HCEC 1CT (cell line): ENCODE data around the gene ARHGAP15.

Experiments used
- DNase-seq: peaks from one replicate; pipeline ENCODE4 v3.0.0-alpha.2; 2017

The ARHGAP15 gene

DNA sequence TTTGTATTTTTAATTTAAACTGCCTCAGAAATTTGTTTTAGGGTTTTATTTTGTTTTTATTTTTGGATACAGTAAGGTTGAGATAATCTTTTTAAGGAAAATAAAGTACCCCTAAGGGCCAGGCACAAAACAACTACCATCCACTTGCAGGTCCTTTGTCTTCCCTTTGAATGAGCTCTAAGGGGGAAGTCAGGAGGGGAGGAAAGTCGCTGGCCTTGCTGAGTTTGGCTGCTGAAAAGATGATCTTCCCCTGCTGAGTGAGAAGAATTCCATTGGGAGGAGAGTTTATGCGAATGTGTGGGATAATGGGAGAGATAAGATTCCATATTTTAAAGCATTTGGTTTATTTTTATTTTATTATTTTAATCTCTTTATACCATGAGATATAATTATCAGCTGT is 100.7 kb downstream of the ARHGAP15 start:
- no peak for DNase-seq

DNA sequence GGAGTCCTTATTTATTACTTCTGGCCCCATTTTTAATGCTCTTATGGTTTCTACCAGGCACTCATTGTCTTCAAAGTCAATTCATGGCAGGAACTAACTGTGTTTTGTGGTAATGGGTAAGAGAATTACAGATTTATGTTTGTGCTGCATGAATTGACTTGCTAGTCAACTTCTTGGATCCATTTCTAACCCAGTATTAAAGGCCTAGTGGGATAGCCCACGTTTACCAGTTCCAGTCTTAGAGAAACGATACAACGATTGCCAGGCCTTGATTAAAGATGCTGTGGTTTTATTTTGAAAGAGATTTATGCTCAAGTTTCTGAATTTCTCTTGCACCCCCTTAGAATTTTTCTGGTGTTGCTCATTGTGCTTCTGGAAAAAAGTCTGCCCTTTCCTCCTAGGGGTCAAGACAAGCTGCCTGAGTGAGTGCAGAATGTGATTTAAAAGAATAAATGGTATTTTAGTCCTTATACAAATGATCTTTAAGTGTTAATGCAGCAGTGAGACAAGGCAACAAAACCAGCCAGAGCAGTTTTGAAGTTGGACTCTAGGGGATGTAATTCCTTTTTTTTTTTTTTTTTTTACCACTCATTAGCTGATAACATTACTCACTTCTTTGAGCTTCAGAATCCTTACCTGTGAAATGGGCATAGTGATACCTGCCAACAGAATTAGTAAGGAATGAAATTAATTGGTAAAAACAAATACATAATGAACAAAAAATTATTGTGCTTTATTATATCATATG is 101.5 kb downstream of the ARHGAP15 start:
- DNase-seq = no peak

DNA sequence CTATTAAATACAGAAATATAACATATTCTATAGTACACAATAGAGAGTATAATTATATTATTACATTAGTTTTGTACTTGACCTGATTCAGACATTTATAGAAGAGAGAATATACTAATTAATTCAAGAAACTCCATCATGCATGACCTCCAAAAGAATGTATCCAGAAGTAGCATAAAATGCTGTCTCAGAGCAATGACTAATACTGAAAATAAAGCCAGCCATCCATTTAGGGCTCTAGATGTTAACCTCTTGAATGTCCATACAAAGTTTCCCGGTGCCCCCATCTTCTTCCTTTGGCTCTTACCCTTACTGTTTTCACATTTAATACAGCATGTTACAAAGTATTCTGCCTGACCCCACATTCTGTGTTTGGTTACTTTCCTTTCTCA is 102.0 kb downstream of the ARHGAP15 start:
- no peak for DNase-seq

DNA sequence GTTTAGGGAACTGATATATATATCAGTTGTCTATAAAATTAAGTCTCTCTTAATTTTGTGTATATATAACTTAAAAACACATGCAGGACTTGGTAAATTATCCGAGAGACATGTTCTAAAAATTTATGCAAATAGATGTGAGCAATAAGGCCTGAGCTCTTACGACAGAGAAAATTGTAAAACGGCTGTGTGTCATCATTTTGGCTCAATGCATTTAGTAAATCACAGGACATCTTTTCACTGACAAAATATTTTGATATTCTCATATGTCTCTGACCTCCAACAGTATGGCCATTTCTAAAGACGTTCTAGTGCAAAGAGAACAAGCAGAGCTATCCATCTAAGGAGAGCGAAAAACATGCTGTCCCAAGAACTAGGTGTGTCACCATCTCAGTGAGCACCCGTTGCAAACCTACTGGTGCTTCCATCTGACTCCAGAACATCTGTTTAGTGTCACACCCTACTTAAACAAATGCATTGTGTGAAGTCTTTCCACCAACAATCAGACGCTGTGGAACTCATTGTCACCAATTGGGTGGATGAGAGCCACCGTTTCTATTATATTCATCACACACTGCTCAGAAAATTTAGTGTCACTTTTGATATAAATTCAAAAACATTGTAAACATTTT is 108.0 kb downstream of the ARHGAP15 start:
- DNase-seq = no peak

DNA sequence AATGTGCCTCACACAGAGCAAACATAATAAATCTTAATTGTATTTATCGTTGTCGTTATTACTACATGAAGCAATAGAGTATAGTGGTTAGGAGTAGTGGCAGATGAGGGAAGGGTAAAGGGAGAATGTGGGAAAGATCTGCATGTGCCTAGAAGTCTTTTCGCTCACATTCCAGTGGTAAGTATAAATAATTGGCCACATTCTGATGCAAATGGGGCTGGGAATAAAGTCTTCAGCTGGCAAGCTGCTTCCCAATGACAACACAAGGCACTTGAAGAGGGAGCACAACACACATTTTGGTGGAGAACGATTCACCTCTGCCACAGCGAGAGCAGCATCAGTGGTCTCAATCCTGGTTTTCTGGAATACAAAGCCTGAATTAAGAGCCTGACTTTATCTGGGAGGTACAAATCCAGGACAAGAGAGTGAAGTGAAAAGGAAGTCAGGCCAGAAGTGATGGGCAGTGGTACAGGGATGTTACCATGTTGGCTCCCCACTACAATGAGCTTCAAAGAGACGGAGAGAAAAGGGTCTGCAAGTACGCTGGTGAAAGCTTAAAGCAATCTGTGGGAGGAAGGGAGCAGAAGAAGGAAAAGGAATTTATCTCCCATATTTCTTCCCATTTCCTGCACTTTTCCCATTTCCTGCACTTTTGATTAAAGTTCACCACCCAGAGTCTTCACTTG is 112.3 kb downstream of the ARHGAP15 start:
- no peak for DNase-seq

DNA sequence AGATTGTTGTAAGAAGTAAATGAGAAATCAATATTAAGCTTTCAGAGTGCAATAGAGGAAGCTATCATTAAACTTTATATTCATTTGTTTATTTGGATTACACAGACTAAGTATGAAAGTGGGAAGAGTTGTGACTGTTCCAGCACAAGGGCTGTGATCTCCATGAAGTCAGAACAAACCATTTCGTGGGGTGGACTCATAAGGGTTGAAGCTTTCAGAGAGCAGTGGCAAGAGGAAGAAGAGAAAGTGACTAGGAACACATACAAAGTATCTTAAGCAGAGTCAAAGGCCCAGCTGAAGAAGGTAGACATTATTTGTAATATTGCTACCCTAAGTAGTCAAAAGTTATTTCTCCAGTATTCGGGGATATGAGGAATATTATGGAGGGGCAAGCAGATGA is 117.0 kb downstream of the ARHGAP15 start:
- DNase-seq = no peak

DNA sequence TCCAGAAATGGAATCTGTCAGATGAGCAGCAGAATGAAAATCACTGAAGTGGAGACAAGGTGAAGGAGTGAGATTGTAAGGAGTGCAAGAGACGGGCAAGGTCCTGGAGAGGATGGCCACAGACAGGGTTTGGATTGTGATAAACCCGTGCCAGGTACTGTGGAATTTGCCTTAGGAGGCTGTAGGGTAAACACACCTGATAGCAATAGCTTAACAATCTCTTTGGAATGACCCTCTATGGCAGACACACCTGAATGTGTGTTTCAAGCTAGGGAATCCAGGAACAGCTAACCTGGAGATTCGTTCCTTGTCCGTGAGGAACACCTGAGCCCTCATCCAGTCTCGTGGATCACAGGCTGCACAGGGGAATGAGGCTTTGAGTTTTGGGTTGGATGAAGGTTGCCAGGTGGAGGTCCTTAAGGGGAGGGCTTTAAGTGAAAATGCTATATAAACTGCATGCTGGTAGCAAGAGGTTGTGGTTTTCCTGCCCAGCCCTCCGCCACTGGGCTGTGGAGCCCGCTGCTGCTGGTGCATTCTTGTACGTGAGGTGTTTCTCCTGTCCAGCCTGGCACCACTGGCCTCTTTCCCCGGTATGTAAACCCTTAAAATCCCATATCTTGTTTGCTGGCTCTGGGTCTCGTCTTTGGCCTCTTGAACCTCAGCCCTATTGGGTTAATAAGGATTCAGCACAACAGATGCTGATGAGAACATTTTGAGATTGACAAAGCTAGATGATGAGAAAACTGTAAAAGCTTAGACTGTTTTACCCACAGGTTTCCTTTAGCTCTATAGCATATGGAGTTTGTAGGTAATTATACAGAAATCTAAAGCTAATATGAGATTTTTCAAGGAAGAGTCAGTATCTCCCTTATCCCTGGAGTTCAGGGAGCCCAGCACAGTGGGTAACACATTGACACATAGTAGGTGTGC is 117.9 kb downstream of the ARHGAP15 start:
- DNase-seq = no peak

DNA sequence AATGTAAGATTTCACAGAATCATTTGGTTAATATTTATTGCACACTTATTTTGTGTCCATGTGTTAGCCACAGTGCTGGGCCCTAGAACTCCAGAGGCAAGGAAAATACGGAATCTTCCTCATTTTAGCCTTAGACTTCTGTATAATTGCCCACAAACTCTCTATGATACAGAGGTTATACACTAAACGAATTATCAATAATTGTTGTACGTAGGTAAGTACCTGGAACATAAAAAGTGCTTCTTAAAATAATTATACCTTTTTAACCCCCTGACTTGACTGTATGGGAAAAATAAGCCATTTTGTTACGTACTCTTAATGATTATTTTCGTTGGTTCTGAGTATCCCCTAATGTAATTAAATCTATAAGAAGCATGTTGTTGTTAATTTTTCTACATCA is 119.4 kb downstream of the ARHGAP15 start:
- no peak for DNase-seq

DNA sequence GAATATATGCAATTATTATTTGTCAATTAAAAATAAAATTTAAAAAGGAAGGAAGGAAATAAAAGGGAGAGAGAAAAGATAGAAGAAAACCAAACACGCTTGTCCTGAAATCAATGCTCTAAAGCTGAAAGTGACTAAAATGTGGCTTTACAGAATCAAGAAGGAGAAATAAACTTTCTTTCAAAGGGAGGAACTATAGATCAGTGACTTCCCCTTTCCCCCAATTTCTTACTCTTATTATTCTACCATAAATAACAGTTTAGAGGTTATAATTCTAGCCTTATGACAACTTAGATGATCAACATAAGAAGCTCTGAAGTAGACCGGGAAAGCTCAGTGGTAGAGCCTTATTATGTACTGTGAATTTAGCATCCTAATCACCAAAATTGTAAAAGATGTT is 122.5 kb downstream of the ARHGAP15 start:
- no peak for DNase-seq

DNA sequence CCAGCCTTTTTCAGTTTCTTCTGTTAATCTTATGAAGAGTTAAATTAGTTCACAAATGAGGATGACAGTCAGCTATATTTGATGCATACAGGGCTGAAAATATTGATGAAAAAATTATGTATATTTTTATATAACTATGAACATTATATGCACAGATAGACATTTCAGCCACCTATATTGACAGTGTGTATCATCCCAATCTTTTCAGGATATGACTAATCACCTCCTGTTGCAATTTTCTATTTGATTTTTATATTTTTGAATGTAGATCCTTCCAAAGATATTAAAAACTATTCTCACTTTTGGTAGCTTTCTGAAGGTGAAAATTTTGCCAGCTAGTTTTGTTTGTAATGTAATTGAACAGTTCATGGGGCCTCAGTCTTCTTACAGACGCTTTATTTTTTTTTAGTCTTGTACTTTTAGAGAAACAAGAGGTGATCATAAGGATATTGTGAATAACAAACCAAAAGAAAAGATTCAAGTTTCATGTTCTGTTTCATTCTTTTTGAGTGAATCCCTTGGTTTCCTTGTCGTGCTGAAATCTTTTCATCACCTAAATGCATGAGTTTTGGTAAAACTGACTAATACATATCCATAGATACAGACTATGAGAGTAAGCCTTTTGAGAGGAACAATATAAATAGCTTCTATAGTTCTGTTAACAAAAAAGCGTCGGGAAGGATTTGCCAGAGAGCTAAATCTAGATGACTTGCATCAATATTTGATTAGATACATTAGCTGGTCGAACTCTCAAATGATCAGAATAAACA is 123.1 kb downstream of the ARHGAP15 start:
- DNase-seq = no peak

DNA sequence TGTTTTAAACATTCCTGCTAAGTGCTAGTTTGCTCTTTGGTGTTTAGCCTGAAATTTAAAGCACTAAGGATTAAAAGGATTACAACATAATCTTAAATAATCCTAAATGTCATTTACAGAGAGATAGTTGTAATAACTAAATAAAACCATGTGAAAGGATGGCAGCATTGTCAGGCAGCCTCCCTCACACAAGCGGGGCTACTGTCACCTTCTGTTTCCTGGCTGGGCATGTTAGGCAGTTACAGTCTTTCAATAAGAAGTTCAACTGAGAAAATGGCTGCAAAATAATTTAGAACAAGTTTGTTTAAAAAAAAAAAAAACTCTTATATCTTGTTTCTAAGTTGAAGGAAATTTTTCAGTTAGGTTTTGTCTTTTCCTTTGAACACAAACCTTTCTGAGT is 124.9 kb downstream of the ARHGAP15 start:
- DNase-seq = no peak

DNA sequence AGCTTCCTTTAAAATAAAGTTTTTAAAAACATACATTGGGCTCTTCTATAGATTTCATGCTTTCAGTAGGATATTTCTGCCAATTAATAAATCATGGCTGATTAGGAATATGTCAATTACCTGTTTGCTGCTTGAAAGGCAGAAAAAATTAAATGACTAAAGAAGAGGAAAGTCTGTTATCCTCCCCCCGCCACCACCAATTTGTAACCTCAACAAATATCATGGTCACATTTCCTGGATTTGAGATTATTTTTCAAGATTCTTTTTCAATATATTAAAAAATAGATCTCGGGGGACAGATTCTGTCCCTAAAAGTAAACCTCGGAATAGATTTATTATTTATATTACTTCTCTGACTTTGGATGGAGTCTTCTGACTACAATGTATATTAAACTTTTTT is 125.9 kb downstream of the ARHGAP15 start:
- DNase-seq = no peak

DNA sequence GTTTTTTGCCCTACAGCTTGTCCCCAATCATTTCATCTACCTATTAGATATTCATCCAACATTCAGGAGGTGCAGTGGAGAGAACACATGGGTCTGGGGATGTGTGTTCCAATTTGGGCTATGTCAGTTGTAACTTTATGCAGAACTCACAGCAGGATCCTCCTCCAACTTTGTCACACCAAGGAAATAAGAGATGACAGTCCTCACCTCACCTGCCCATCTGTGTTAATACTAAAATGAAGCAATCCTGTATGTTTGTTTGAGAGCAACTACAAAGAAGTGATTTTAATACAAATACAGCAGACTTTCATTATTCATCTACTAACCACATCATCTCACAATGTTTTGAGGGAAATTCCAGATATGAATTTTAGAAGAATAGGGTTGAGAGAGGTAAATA is 126.7 kb downstream of the ARHGAP15 start:
- no peak for DNase-seq

DNA sequence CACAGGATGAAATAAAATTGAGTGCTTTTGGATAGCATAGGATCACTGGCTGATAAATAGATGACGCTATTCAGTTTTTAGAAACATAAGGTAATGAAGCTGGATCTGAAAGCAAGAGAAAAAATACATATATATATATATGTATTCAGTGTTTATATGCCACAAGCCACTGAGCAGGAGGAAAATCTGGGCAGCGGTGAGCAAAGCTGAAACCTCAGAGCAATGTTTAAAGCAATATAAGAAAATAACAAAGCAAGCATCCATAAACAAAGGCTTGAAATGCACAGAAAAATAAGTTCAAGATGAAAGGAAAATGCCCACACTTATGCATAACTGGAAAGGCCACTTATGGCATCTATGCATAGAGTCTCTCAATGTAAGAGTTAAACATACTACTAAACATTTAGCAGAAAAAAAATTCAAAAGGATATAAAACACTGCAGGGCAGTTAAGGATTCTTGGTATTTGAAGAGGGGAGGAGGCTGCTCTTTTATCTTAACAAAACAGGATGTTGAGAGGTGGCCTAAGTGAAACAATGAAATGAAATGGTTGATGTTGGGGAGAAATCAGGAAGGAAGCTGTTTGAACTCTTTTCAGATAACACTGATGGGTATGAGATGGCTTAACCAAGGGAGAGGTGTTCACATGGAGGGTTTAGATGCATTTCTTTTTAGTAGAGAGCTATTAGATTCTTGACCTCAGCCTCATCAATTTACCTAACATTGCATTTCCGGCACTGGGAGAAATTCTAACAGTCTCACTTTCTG is 129.1 kb downstream of the ARHGAP15 start:
- DNase-seq = no peak

DNA sequence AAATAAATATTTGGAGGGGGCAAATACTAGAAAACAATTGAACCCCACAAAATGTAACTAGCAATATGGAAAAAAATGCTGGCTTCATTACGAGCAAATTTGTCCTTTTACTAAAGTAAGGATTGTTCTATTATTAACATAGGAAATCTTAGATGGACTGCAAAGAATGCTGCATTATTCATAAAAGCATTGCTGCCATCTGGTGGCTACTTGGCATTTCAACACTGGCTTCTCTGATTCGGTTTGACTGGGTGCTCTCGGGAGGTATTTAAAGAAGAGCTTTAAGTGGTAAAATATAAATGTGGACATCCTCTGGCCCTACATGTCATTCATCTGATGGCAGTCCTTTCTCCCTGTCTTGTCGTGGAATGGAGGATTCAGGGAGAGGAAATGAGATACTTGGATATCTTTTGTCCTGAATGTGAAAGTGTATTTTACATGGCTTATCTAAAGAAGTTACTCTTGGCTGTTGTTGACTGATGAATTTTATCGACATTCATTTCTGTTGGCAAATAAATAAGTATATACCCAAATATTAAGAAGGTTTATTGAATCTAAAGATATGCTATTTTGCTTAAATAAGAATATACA is 130.2 kb downstream of the ARHGAP15 start:
- peak; percentile 60 for DNase-seq

DNA sequence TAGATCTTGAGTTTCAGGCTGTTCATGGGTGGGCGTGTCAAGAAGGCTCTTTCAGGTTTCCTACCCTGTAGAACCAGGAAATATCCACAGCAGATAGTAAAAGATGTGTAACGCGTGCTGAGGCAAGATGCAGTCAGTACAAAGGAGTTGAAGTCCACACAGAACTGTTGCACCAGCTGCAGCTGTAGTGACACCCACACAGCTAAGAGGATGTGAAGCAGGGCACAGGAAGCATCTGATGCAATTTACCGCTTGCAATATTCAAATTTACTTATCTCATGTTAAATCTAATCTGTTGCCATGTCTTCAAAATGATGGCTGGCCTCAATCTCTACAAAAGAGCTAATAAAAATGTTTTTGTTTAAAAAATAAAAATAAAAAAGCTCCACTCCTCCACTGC is 132.8 kb downstream of the ARHGAP15 start:
- no peak for DNase-seq

DNA sequence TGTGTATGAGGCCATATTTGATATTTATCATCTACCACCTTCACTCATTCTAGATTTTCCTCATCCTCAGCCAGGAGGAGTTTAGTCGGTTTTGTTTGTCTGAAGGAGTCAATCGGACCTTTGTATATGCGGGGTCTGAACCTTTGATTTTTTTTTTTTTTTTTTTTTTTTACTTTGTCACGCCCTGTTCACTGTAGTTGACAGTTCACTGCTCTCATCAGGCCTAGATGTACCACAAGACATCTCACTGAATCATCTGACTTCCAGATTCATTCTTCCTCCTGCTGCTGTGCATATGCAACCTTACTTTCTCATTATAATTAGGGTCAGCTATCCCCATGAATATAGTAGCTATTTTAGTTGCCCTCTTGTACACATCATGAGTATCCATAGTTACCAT is 133.2 kb downstream of the ARHGAP15 start:
- no peak for DNase-seq

DNA sequence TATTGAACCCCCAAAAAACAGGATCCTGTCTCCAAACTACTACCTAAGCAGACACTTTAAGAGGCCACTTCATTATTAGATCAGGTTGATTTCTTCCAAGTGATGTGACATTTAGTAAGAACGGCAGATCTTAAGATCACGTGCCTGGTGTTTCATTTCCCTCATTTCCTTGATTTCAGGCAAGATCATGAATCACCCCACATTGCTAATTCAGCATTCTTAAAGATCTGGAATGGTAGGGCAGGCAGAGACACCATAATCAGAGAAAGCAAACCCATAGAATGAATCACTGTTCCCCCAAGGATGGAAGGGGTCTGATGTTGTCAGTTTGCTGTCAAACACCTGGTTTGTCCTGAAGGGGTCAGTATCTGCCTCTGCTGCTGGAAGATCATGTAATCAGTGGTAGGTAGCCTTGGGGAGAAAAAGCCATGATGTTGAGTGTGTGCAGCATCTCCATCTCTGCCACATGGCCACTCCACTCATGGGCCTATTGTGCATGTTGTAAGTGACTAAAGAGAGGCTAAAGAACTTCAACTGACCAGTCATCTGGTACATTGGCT is 133.9 kb downstream of the ARHGAP15 start:
- DNase-seq = peak; percentile 4

DNA sequence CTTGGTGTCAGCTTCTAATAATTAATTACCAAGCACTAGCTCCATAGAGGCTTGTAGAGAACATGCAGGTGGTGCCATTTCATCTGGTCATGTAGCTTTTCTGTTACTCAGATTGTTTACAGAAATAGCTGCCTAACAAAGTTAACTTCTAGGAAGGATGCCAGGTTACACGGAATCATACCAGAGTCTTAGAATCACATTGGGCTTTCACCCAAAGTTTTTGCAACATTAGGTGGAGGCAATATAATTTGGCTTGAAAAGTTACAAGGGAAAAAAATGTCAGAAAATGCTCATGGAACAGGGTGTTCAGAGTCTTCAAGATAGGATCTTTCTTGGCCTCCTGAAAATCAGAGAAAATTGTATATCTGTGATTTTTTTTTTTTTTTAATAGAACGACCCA is 135.6 kb downstream of the ARHGAP15 start:
- peak; percentile 76 for DNase-seq

DNA sequence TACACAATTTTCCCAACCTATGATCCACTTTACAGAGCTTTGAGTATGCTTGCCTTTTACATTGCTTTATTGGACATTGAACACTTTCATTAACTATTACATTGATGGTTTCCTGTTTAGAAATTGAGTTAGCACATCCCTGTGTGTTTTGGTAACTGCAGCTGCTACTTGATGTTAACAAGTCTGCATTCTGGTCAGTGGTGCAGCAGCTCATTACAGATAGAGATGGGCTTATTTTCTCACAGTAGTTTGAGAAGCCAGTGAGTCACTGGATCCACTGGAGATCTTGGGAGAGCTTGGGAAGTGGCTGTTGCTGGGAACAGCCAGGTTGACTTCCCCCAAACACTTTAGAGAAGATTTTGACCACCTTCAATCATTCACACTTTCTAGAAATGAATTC is 150.5 kb downstream of the ARHGAP15 start:
- DNase-seq = no peak
